ENCODE data around the gene YAE1.

YAE1 gene

GRCh38 chr7:39553436-39553835, 12.8 kb upstream of the YAE1 start:
- H3K4me3 ChIP-seq (ENCODE audit: low read depth, low read length), result no peak overlapping the region
- 0 out of 2 replicates have a peak, but pooled peaks cover 4% of the 10 kb centered on the region for H3K27me3 ChIP-seq (ENCODE audit: insufficient read depth, low read length)
- H3K36me3 ChIP-seq (ENCODE audit: insufficient read depth, low read length), result no peaks in the 10 kb centered on the region
- no peak overlapping the region for H2AFZ ChIP-seq (ENCODE audit: low read length, unreplicated experiment)
- H3K27ac ChIP-seq (ENCODE audit: low read depth, low read length), result no peak overlapping the region
- no peaks in the 10 kb centered on the region for H3K79me2 ChIP-seq (ENCODE audit: control insufficient read depth, insufficient read depth, low read length, unreplicated experiment)
- H3K4me1 ChIP-seq (ENCODE audit: control insufficient read depth, insufficient read depth, low read length, unreplicated experiment), result no peaks in the 10 kb centered on the region

GRCh38 chr7:39554583-39555165, 11.5 kb upstream of the YAE1 start:
- no peak overlapping the region for H3K27ac ChIP-seq (ENCODE audit: low read depth, low read length)
- no peak overlapping the region for H3K4me3 ChIP-seq (ENCODE audit: low read depth, low read length)
- H3K27me3 ChIP-seq (ENCODE audit: insufficient read depth, low read length), result 0 out of 2 replicates have a peak, but pooled peaks cover 4% of the 10 kb centered on the region
- H2AFZ ChIP-seq (ENCODE audit: low read length, unreplicated experiment), result no peak overlapping the region
- no peaks in the 10 kb centered on the region for H3K36me3 ChIP-seq (ENCODE audit: insufficient read depth, low read length)
- no peaks in the 10 kb centered on the region for H3K79me2 ChIP-seq (ENCODE audit: control insufficient read depth, insufficient read depth, low read length, unreplicated experiment)
- H3K4me1 ChIP-seq (ENCODE audit: control insufficient read depth, insufficient read depth, low read length, unreplicated experiment), result no peaks in the 10 kb centered on the region

- Histone ChIP-seq H3K79me2 (ENCODE audit: control insufficient read depth, insufficient read depth, low read length, unreplicated experiment) (no peaks in the 10 kb centered on the region), H3K4me3 (ENCODE audit: low read depth, low read length) (no peak overlapping the region), H3K27me3 (ENCODE audit: insufficient read depth, low read length) (0 out of 2 replicates have a peak, but pooled peaks cover 4% of the 10 kb centered on the region), H3K36me3 (ENCODE audit: insufficient read depth, low read length) (no peaks in the 10 kb centered on the region), H3K4me1 (ENCODE audit: control insufficient read depth, insufficient read depth, low read length, unreplicated experiment) (no peaks in the 10 kb centered on the region), H2AFZ (ENCODE audit: low read length, unreplicated experiment) (no peak overlapping the region), H3K27ac (ENCODE audit: low read depth, low read length) (no peak overlapping the region)
Observed at GRCh38 chr7:39557222-39557621, 9.0 kb upstream of the YAE1 start.

GRCh38 chr7:39557911-39558310, 8.3 kb upstream of the YAE1 start:
- H3K27ac ChIP-seq (ENCODE audit: low read depth, low read length), result no peak overlapping the region
- H3K36me3 ChIP-seq (ENCODE audit: insufficient read depth, low read length), result no peaks in the 10 kb centered on the region
- H3K79me2 ChIP-seq (ENCODE audit: control insufficient read depth, insufficient read depth, low read length, unreplicated experiment), result no peaks in the 10 kb centered on the region

GRCh38 chr7:39560408-39560807, 5.8 kb upstream of the YAE1 start:
- Histone ChIP-seq H3K79me2 (ENCODE audit: control insufficient read depth, insufficient read depth, low read length, unreplicated experiment) (no peaks in the 10 kb centered on the region), H3K4me3 (ENCODE audit: low read depth, low read length) (no peak overlapping the region), H3K36me3 (ENCODE audit: insufficient read depth, low read length) (no peaks in the 10 kb centered on the region), H3K27me3 (ENCODE audit: insufficient read depth, low read length) (0 out of 2 replicates have a peak, but pooled peaks cover 4% of the 10 kb centered on the region), H3K4me1 (ENCODE audit: control insufficient read depth, insufficient read depth, low read length, unreplicated experiment) (no peaks in the 10 kb centered on the region), H2AFZ (ENCODE audit: low read length, unreplicated experiment) (no peak overlapping the region), H3K27ac (ENCODE audit: low read depth, low read length) (no peak overlapping the region)

More at GRCh38 chr7:39557911-39558310, 8.3 kb upstream of the YAE1 start:
- Histone ChIP-seq H3K4me1 (ENCODE audit: control insufficient read depth, insufficient read depth, low read length, unreplicated experiment) (no peaks in the 10 kb centered on the region), H3K4me3 (ENCODE audit: low read depth, low read length) (no peak overlapping the region), H3K27me3 (ENCODE audit: insufficient read depth, low read length) (0 out of 2 replicates have a peak, but pooled peaks cover 4% of the 10 kb centered on the region), H2AFZ (ENCODE audit: low read length, unreplicated experiment) (no peak overlapping the region)

- Histone ChIP-seq H2AFZ (ENCODE audit: low read length, unreplicated experiment) (no peak overlapping the region), H3K27me3 (ENCODE audit: insufficient read depth, low read length) (0 out of 2 replicates have a peak, but pooled peaks cover 4% of the 10 kb centered on the region)
Observed at GRCh38 chr7:39560997-39561396, 5.2 kb upstream of the YAE1 start.

GRCh38 chr7:39565538-39565937, 666 bp upstream of the YAE1 start:
- H3K27ac ChIP-seq (ENCODE audit: low read depth, low read length), result peak overlapping the region; percentile 31

More at GRCh38 chr7:39560997-39561396, 5.2 kb upstream of the YAE1 start:
- Histone ChIP-seq H3K4me1 (ENCODE audit: control insufficient read depth, insufficient read depth, low read length, unreplicated experiment) (no peaks in the 10 kb centered on the region), H3K79me2 (ENCODE audit: control insufficient read depth, insufficient read depth, low read length, unreplicated experiment) (no peaks in the 10 kb centered on the region), H3K36me3 (ENCODE audit: insufficient read depth, low read length) (no peaks in the 10 kb centered on the region), H3K4me3 (ENCODE audit: low read depth, low read length) (no peak overlapping the region), H3K27ac (ENCODE audit: low read depth, low read length) (no peak overlapping the region)

GRCh38 chr7:39567294-39567693, 1.1 kb downstream of the YAE1 start:
- Histone ChIP-seq H2AFZ (ENCODE audit: low read length, unreplicated experiment) (no peak overlapping the region), H3K79me2 (ENCODE audit: control insufficient read depth, insufficient read depth, low read length, unreplicated experiment) (peaks cover 26% of the 10 kb centered on the region), H3K4me1 (ENCODE audit: control insufficient read depth, insufficient read depth, low read length, unreplicated experiment) (peaks cover 8% of the 10 kb centered on the region), H3K36me3 (ENCODE audit: insufficient read depth, low read length) (no peaks in the 10 kb centered on the region; the same call in 1 of the 2 replicates), H3K27ac (ENCODE audit: low read depth, low read length) (no peak overlapping the region), H3K4me3 (ENCODE audit: low read depth, low read length) (peak overlapping the region; percentile 94), H3K27me3 (ENCODE audit: insufficient read depth, low read length) (no peaks in the 10 kb centered on the region)

More at GRCh38 chr7:39565538-39565937, 666 bp upstream of the YAE1 start:
- H3K4me3 ChIP-seq (ENCODE audit: low read depth, low read length), result peak overlapping the region; percentile 94
- peaks cover 8% of the 10 kb centered on the region for H3K4me1 ChIP-seq (ENCODE audit: control insufficient read depth, insufficient read depth, low read length, unreplicated experiment)
- H3K36me3 ChIP-seq (ENCODE audit: insufficient read depth, low read length), result no peaks in the 10 kb centered on the region
- peaks cover 26% of the 10 kb centered on the region for H3K79me2 ChIP-seq (ENCODE audit: control insufficient read depth, insufficient read depth, low read length, unreplicated experiment)
- H2AFZ ChIP-seq (ENCODE audit: low read length, unreplicated experiment), result peak overlapping the region; percentile 97
- H3K27me3 ChIP-seq (ENCODE audit: insufficient read depth, low read length), result no peaks in the 10 kb centered on the region

GRCh38 chr7:39574673-39575349, 8.6 kb downstream of the YAE1 start:
- no peaks in the 10 kb centered on the region for H3K4me1 ChIP-seq (ENCODE audit: control insufficient read depth, insufficient read depth, low read length, unreplicated experiment)
- H3K36me3 ChIP-seq (ENCODE audit: insufficient read depth, low read length), result peaks cover 6% of the 10 kb centered on the region; the same call in 1 of the 2 replicates
- H3K4me3 ChIP-seq (ENCODE audit: low read depth, low read length), result no peak overlapping the region
- peaks cover 4% of the 10 kb centered on the region for H3K79me2 ChIP-seq (ENCODE audit: control insufficient read depth, insufficient read depth, low read length, unreplicated experiment)
- no peaks in the 10 kb centered on the region for H3K27me3 ChIP-seq (ENCODE audit: insufficient read depth, low read length)
- H2AFZ ChIP-seq (ENCODE audit: low read length, unreplicated experiment), result no peak overlapping the region
- no peak overlapping the region for H3K27ac ChIP-seq (ENCODE audit: low read depth, low read length)

GRCh38 chr7:39577229-39577874, 11.1 kb downstream of the YAE1 start:
- Histone ChIP-seq H3K27ac (ENCODE audit: low read depth, low read length) (no peak overlapping the region), H3K79me2 (ENCODE audit: control insufficient read depth, insufficient read depth, low read length, unreplicated experiment) (no peaks in the 10 kb centered on the region), H3K27me3 (ENCODE audit: insufficient read depth, low read length) (no peaks in the 10 kb centered on the region), H3K4me1 (ENCODE audit: control insufficient read depth, insufficient read depth, low read length, unreplicated experiment) (no peaks in the 10 kb centered on the region), H3K36me3 (ENCODE audit: insufficient read depth, low read length) (peaks cover 6% of the 10 kb centered on the region; the same call in 1 of the 2 replicates), H2AFZ (ENCODE audit: low read length, unreplicated experiment) (no peak overlapping the region), H3K4me3 (ENCODE audit: low read depth, low read length) (no peak overlapping the region)

Measured in ACC112 (cell line).